Epithelial cell of proximal tubule (primary cell): ENCODE measurements around the gene TNFRSF1A. TPM values are rescaled to one million over a fixed set of nuclear protein-coding genes. Genes with fewer than 3 reads are reported as not detected.

ENCODE experiments used
- DNase-seq: peaks from one replicate; pipeline ENCODE4 v3.0.0-alpha.2; 2011; ENCODE audit warnings: low read depth
- H3K4me3 ChIP-seq: 2 replicates; pipeline ENCODE4 v1.5.1; 2011; ENCODE audit warnings: low read depth, mild to moderate bottlenecking, low read length
- total RNA-seq: library from RNA; depleted of rRNA; stranded (reverse); fragments of >200 nt; gene quantifications from 2 replicates; pipeline ENCODE4 v1.2.3, GENCODE V29; 2015
- TF ChIP-seq, protein P1 (sequence below): conservative IDR thresholded peaks from 2 replicates; pipeline ENCODE4 v1.5.1; 2012; ENCODE audit warnings: low read depth, mild to moderate bottlenecking, low read length

TNFRSF1A gene
- 163 and 186 TPM in 2 replicates for total RNA-seq

DNA sequence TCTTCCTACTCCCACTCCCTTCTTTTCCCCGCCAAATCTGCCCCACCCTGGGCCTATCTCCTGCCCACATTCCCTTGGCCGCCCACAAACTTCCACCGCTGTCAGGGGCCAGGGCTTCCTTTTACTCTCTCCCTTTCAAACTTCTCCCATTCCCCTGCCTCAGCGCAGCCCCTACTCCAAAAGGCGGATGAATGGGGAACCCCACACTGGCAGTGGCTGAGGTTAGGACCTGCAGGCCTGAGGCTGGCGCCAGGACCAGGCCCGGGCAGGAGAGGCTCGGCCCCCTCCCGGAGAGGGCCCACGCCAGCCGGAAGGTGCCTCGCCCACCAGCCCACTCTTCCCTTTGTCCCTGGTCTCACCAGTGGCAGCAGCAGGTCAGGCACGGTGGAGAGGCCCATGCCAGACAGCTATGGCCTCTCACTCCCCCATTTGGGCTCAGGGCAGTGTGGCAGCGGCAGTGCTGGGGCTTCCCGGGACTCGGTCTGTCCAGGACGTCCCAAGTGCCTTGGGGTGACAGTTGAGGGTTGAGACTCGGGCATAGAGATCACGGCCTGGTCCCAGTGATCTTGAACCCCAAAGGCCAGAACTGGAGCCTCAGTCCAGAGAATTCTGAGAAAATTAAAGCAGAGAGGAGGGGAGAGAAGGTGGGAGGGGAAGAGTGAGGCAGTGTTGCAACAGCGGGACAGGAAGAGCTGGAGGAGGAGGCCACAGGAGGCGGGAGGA, at the start of gene TNFRSF1A:
TNFRSF1A (minus strand) TSS at position 660 of the 723 bp plus-strand sequence; CDS start at position 398, 262 bp downstream.
- peak within 1 kb of the TSS; percentile 95 for H3K4me3 ChIP-seq
- TF ChIP-seq, protein P1, sequence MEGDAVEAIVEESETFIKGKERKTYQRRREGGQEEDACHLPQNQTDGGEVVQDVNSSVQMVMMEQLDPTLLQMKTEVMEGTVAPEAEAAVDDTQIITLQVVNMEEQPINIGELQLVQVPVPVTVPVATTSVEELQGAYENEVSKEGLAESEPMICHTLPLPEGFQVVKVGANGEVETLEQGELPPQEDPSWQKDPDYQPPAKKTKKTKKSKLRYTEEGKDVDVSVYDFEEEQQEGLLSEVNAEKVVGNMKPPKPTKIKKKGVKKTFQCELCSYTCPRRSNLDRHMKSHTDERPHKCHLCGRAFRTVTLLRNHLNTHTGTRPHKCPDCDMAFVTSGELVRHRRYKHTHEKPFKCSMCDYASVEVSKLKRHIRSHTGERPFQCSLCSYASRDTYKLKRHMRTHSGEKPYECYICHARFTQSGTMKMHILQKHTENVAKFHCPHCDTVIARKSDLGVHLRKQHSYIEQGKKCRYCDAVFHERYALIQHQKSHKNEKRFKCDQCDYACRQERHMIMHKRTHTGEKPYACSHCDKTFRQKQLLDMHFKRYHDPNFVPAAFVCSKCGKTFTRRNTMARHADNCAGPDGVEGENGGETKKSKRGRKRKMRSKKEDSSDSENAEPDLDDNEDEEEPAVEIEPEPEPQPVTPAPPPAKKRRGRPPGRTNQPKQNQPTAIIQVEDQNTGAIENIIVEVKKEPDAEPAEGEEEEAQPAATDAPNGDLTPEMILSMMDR: no peak
- no peak for DNase-seq

DNA sequence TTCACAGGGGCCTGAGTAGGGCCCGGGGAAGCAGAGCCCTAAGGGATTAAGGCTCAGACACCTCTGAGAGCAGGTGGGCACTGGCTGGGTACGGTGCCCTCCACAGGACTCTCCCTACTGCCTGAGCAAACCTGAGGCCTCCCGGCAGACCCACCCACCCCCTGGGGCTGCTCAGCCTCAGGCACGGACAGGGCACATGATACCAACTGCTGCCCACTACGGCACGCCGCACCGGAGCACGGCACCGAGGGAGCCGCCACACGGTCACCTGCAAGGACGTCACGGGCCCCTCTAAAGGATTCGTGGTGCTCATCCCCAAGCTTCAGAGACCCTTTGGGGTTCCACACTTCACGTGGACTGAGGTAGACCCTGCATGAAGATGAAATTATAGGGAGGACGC, 49.1 kb upstream of the TNFRSF1A start:
- DNase-seq: no peak
- H3K4me3 ChIP-seq: no peak overlapping the region
- TF ChIP-seq, protein P1: no peak

DNA sequence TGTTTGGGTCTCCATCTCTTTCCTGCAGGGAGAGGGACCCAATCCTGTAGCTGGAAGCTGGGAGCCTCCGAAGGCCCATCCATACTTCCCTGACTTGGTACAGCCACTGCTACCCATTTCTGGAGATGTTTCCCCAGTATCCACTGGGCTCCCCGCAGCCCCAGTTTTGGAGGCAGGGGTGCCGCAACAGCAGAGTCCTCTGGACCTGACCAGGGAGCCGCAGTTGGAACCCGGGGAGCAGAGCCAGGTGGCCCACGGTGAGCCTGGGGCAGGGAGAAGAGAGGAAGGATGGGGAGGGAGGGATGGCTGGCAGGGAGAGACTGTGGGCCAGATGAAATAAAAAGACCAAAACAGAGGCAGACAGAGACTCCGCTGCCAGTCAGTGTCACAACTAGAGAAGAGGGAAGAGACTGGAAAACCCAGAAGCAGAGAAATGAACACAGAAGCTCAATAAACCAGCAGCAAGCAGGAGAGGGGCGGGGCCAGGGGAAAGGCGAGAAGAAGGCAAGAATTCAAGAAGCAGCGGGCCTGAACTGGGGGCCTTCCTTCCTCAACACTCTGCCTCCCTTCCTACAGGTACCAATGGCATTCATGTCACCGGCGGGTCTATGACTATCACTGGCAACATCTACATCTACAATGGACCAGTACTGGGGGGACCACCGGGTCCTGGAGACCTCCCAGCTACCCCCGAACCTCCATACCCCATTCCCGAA, 48.4 kb upstream of the TNFRSF1A start:
- DNase-seq: no peak

DNA sequence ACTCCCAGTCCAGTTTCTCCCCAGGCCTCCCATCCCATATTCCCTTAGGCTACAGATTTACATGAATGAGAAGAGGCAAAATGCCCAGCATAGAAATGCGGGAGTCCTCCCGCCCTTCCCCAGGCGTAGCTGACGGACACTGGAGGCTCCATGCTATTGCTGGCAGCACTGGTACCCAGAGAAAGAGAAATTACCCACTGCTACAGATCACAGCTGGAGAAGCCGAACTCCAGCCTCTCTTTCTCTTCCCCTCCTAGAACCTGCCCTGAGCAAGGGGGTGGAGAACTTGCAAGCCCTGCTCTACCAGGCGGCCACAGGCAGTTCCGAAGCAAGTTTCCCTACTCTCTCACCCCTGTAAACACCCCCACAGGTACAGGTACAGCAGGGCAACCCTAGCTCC, 45.7 kb upstream of the TNFRSF1A start:
- DNase-seq: no peak
- H3K4me3 ChIP-seq: no peak overlapping the region
- TF ChIP-seq, protein P1: no peak

More for the DNA sequence above, 48.4 kb upstream of the TNFRSF1A start:
- no peak overlapping the region for H3K4me3 ChIP-seq
- TF ChIP-seq, protein P1: no peak

DNA sequence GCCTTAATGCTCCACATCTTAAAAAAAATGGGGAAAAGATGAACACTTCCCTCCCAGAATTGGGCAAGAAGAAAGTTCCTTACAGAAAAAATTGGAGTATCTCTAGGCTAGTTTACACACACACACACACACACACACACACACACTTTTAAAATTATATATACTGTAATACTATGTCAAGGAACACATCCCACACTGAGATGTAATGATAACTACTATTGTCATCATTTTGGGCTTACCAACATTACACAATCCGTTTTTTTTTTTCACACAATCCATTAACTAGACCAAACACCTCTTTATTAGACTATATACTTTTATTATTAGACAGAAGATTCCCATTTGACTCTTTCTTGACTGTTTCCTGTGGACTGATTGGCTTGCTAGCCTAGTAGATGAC, 44.6 kb upstream of the TNFRSF1A start:
- DNase-seq: no peak
- no peak overlapping the region for H3K4me3 ChIP-seq
- TF ChIP-seq, protein P1: no peak

DNA sequence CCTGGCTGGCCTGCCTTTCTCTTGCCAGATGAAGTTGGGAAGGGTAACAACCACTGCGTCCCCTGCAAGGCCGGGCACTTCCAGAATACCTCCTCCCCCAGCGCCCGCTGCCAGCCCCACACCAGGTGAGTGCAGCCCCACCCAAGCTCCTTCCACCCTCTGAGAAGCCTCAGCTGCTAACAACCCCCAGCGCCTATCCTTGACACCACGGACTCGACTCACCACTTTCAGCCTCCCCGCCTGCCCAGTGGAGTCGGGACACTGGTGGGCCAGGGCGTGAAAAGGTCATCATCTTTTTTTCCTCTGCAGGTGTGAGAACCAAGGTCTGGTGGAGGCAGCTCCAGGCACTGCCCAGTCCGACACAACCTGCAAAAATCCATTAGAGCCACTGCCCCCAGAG, 44.2 kb upstream of the TNFRSF1A start:
- peak overlapping the region; percentile 35 for H3K4me3 ChIP-seq
- TF ChIP-seq, protein P1: no peak
- DNase-seq: no peak
